Measurements from ENCODE around the gene TP53I11.
A peak's percentile ranks its signal among the peaks of the same experiment; 100 is the strongest.

The TP53I11 gene

DNA sequence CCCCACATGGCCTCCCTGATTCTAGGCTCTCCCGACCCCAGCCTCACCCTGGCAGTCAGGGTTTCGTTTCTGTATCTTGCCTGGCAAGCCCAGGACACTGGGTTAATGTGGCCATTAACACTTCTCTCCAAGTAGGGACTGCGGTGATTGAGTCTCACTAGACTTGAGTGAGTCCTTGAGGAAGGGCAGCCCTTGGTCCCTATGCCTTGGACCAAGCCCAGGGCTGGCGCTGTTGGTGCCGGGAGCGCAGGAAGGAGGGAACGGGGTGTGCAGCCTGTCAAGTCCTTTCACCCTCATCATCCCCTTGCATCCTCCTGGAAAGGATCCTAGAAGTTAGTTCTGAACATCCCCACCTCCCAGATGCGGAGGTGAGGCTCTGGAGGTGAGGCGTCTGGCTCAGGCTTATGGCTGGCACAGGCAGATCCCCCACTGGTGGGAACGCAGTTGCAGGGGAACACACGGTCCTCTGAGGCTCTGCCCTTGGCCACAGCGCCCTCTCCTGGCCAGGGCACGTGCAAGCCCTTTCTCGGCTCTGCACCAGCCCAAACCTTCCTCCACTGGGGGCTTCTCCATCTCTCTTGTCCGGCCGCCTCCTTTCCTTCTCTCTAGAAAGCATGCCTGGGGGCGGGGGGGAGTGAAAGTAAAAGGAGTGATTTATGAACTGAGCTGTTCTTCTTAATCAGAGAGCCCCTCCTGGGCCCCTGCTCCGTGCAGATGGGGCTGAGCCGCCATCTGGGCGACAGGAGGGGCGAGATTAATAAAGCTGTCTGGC, 56.7 kb downstream of the TP53I11 start:
- peak; percentile 60 to 72 for DNase-seq (ENCODE audit: low read depth in 2 of 2)
- no peak overlapping the region for H3K4me3 ChIP-seq (replicated peaks in 1 of 2; ENCODE audit: low read depth in 2 of 2, low read length in 2 of 2)
- TF ChIP-seq, protein P1, sequence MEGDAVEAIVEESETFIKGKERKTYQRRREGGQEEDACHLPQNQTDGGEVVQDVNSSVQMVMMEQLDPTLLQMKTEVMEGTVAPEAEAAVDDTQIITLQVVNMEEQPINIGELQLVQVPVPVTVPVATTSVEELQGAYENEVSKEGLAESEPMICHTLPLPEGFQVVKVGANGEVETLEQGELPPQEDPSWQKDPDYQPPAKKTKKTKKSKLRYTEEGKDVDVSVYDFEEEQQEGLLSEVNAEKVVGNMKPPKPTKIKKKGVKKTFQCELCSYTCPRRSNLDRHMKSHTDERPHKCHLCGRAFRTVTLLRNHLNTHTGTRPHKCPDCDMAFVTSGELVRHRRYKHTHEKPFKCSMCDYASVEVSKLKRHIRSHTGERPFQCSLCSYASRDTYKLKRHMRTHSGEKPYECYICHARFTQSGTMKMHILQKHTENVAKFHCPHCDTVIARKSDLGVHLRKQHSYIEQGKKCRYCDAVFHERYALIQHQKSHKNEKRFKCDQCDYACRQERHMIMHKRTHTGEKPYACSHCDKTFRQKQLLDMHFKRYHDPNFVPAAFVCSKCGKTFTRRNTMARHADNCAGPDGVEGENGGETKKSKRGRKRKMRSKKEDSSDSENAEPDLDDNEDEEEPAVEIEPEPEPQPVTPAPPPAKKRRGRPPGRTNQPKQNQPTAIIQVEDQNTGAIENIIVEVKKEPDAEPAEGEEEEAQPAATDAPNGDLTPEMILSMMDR (IDR thresholded peaks at IDR 0.05; ENCODE audit: low read depth, low read length) = peak; percentile 90

DNA sequence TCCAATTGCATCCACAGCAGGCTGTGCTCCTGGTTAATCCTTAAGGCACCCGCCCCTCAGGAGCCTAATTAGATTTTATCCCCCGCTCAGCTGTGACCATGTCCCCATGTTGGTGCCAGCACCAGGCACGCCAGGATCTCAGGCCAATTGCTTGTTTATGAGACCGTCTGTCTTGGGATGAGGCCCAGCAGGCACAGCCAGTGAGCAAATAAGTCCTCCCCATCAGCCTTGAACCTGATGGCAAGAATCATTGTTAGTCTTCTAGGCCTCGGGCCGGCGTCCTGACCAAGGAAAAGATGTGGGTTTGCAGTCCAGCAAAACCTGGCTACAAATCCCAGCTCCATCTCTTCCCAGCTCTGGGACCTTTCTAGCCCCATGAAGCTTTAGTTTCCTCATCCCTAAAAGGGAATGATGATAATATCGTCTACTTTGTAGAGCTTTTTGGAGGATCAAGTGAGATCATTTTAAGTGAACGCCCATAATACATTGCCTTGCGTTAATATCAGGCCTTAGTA, 57.3 kb downstream of the TP53I11 start:
- no peak for DNase-seq (ENCODE audit: low read depth in 2 of 2)
- TF ChIP-seq, protein P1 (IDR thresholded peaks at IDR 0.05; ENCODE audit: low read depth, low read length) = no peak
- no peak overlapping the region for H3K4me3 ChIP-seq (replicated peaks in 1 of 2; ENCODE audit: low read depth in 2 of 2, low read length in 2 of 2)

DNA sequence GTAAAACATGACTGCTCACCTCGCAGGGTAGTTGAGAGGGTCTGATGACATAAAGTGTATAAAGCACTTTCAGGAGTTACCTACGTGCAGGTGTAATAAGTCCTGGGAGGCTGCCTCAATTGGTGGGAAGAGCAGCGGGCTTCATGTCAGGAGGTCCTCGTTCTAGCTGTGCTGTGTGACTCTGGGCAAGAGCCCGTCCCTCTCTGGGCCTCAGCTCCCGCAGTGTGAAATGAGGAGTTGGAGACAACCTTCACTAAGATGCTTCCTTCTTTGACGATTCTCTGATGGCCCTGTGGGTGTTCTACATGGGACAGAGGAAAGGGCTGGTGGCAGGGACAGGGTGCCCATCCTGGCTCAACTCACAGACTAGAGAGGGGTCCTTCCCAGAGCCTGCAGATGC, 57.8 kb downstream of the TP53I11 start:
- no peak overlapping the region for H3K4me3 ChIP-seq (replicated peaks in 1 of 2; ENCODE audit: low read depth in 2 of 2, low read length in 2 of 2)
- TF ChIP-seq, protein P1 (IDR thresholded peaks at IDR 0.05; ENCODE audit: low read depth, low read length) = no peak
- no peak for DNase-seq (ENCODE audit: low read depth in 2 of 2)

DNA sequence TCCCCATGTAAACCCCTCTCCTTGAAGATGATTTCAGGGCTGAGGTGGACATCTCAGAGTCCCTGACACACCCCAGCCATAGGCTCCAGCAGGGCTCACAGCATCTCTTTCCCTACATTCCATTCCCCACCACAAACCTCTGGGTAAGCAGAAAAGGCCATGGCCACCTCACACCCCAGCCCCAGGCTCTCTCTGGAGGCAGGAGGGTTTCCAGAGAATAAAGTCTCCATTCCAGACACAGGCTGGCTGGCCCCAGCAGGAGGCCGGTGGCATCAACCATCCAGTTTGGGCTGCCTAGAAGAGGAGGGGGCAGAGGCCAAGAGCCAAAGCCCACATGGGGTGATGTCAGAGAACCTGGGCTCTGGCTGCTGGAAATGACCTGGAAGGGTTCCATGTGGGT, 61.4 kb downstream of the TP53I11 start:
- H3K4me3 ChIP-seq (replicated peaks in 1 of 2; ENCODE audit: low read depth in 2 of 2, low read length in 2 of 2) = no peak overlapping the region
- no peak for DNase-seq (ENCODE audit: low read depth in 2 of 2)
- TF ChIP-seq, protein P1 (IDR thresholded peaks at IDR 0.05; ENCODE audit: low read depth, low read length) = no peak

DNA sequence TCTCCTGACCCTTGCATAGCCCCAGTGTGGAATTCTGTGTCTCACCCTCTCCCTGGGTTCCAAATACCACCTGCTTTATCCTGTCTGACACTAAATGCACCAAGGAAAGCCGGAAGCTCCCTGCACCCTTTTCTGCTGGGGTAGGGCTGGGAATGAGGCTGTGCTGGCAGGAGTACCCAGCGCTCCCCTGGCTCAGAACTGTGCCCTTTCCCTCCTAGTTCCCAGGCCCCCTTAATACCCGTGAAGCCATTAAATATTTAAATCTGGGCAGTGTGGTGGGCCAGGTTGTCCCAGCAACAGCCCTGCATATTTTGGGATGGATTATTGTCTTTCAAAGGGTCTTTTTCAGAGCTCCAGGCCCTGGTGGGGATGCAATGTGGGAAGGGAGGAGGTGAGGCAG, 63.0 kb downstream of the TP53I11 start:
- DNase-seq (ENCODE audit: low read depth in 2 of 2) = no peak
- no peak overlapping the region for H3K4me3 ChIP-seq (replicated peaks in 1 of 2; ENCODE audit: low read depth in 2 of 2, low read length in 2 of 2)
- TF ChIP-seq, protein P1 (IDR thresholded peaks at IDR 0.05; ENCODE audit: low read depth, low read length) = no peak

DNA sequence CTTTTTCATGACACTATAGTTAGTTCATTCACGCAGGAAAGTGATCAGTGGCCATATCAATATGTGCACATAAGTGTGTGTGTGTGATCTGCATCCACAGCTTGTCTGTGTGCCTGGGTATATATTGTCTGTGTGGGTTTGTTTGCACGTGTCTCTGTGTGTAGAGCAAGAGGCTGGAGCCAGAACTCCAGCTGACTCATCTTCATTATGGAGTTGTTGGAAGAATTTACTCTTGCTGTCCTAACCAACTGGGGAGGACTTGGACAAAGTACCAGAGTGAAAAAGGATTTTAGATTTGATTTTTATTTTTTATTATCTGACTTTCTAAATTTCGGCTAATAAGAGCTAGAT, 63.9 kb downstream of the TP53I11 start:
- no peak overlapping the region for H3K4me3 ChIP-seq (replicated peaks in 1 of 2; ENCODE audit: low read depth in 2 of 2, low read length in 2 of 2)
- peak; percentile 46 to 59 for DNase-seq (ENCODE audit: low read depth in 2 of 2)
- TF ChIP-seq, protein P1 (IDR thresholded peaks at IDR 0.05; ENCODE audit: low read depth, low read length) = no peak
